Fibroblast of lung (primary cell): ENCODE measurements around the gene POLR2H. TPM values are rescaled to one million over a fixed set of nuclear protein-coding genes. Genes with fewer than 3 reads are reported as not detected.

Source experiments
- DNase-seq, 2 donors: peaks; one replicate each; pipeline versions ENCODE4 v3.0.0 to v3.0.0-alpha.2; 2010; ENCODE audit warnings: low read depth in 2 of 2
- H2AFZ ChIP-seq: 2 replicates; pipeline ENCODE4 v1.5.1; 2012; ENCODE audit warnings: low read length, control low read depth, inconsistent platforms
- H3K27ac ChIP-seq: 2 replicates; pipeline ENCODE4 v1.5.1; 2011; ENCODE audit warnings: low read length, control low read depth; ENCODE audit not compliant: insufficient read depth
- H3K27me3 ChIP-seq: 2 replicates; pipeline ENCODE4 v1.5.1; 2011; ENCODE audit warnings: mild to moderate bottlenecking, low read length; ENCODE audit not compliant: control insufficient read depth, insufficient read depth
- H3K36me3 ChIP-seq: 2 replicates; pipeline ENCODE4 v1.5.1; 2011; ENCODE audit warnings: low read length; ENCODE audit not compliant: control insufficient read depth, insufficient read depth
- H3K4me1 ChIP-seq: 2 replicates; pipeline ENCODE4 v1.5.1; 2011; ENCODE audit warnings: low read length; ENCODE audit not compliant: control insufficient read depth, insufficient read depth; ENCODE audit errors: extremely low read depth
- H3K4me2 ChIP-seq: 2 replicates; pipeline ENCODE4 v1.5.1; 2011; ENCODE audit warnings: low read length, control low read depth; ENCODE audit not compliant: insufficient read depth; ENCODE audit errors: extremely low read depth
- H3K4me3 ChIP-seq, 4 experiments: fragments of 200-600 bp in 1 of 4; sonication (generic) in 1 of 4; replicated peaks in 1 of 4; 2 replicates each; pipeline ENCODE4 v1.5.1; 2011 to 2016; ENCODE audit warnings: low read length in 4 of 4, low read depth in 3 of 4, mild to moderate bottlenecking in 3 of 4, control low read depth in 2 of 4, inconsistent platforms in 1 of 4, mixed read lengths in 1 of 4; ENCODE audit not compliant: insufficient read depth in 1 of 4; ENCODE audit errors: control extremely low read depth in 1 of 4
- H3K79me2 ChIP-seq: 2 replicates; pipeline ENCODE4 v1.5.1; 2012; ENCODE audit warnings: mild to moderate bottlenecking, low read length, inconsistent platforms; ENCODE audit not compliant: control insufficient read depth, insufficient read depth
- H3K9ac ChIP-seq: 2 replicates; pipeline ENCODE4 v1.5.1; 2011; ENCODE audit warnings: mild to moderate bottlenecking, low read length, control low read depth; ENCODE audit not compliant: insufficient read depth
- H3K9me3 ChIP-seq: 2 replicates; pipeline ENCODE4 v1.5.1; 2012; ENCODE audit warnings: low read depth, low read length; ENCODE audit not compliant: control insufficient read depth, insufficient read depth
- H4K20me1 ChIP-seq: 2 replicates; pipeline ENCODE4 v1.5.1; 2011; ENCODE audit warnings: low read length; ENCODE audit not compliant: control insufficient read depth, insufficient read depth; ENCODE audit errors: extremely low read depth
- EZH2 ChIP-seq: IDR thresholded peaks from 2 replicates; pipeline ENCODE4 v1.5.1; 2012; ENCODE audit warnings: low read length, control low read depth, mild to moderate bottlenecking; ENCODE audit errors: missing control alignments
- polyA plus RNA-seq, 2 donors: library from polyadenylated mRNA; depleted of rRNA in 1 of 2; stranded (reverse) in 1 of 2; unstranded in 1 of 2; fragments of >200 nt; gene quantifications; 2 replicates each; pipeline ENCODE4 v1.2.1, GENCODE V29; 2011 to 2012; ENCODE audit warnings: missing spikeins in 1 of 2
- total RNA-seq: library from RNA; depleted of rRNA; stranded (reverse); fragments of >200 nt; gene quantifications from 2 replicates; pipeline ENCODE4 v1.2.1, GENCODE V29; 2014
- TF ChIP-seq, protein P1 (sequence below), 2 donors: IDR thresholded peaks in 1 of 2; conservative IDR thresholded peaks in 1 of 2; 1 replicate in 1 of 2; 2 replicates in 1 of 2; pipeline ENCODE4 v1.5.1; 2011 to 2012; ENCODE audit warnings: low read length in 2 of 2, control low read depth in 1 of 2, inconsistent platforms in 1 of 2, low read depth in 1 of 2, mild to moderate bottlenecking in 1 of 2

Gene POLR2H
- total and polyA plus RNA-seq, 2 donors (not counting 1 experiment from before 2014, with no cell fraction given): 62.4 to 100 TPM

DNA sequence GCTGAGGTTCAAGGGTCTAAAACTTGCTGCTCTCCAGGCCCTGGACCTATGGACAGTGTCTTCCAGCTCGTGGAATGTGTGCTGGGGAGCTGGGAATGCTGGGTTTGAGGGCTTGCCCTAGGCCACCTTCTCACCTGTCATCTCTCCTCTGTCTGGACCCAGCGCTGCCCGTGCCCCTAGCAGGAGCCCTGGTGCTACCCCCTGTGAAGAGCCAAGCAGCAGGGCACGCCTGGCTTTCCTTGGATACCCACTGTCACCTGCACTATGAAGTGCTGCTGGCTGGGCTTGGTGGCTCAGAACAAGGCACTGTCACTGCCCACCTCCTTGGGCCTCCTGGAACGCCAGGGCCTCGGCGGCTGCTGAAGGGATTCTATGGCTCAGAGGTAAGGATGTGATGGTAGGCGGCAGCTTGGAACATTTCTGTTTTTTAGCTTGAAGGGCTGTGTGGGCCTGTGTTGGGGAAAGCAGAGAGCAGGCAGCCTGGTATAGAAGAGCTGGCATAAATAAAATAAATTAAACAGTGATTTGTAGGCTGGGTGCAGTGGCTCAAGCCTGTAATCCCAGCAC, 23.4 kb downstream of the POLR2H start:
- no peak for DNase-seq
- peaks cover 19% of the 10 kb centered on the region for H3K27me3 ChIP-seq
- no peaks in the 10 kb centered on the region for H3K79me2 ChIP-seq
- no peaks in the 10 kb centered on the region for H4K20me1 ChIP-seq
- no peak overlapping the region for H3K4me2 ChIP-seq
- no peak for TF ChIP-seq EZH2
- TF ChIP-seq, protein P1, sequence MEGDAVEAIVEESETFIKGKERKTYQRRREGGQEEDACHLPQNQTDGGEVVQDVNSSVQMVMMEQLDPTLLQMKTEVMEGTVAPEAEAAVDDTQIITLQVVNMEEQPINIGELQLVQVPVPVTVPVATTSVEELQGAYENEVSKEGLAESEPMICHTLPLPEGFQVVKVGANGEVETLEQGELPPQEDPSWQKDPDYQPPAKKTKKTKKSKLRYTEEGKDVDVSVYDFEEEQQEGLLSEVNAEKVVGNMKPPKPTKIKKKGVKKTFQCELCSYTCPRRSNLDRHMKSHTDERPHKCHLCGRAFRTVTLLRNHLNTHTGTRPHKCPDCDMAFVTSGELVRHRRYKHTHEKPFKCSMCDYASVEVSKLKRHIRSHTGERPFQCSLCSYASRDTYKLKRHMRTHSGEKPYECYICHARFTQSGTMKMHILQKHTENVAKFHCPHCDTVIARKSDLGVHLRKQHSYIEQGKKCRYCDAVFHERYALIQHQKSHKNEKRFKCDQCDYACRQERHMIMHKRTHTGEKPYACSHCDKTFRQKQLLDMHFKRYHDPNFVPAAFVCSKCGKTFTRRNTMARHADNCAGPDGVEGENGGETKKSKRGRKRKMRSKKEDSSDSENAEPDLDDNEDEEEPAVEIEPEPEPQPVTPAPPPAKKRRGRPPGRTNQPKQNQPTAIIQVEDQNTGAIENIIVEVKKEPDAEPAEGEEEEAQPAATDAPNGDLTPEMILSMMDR (conservative IDR thresholded peaks at IDR 0.05 in 1 of 2, IDR thresholded peaks at IDR 0.05 in 1 of 2; ENCODE audit: low read depth in 1 of 2, low read length in 2 of 2): no peak
- no peak overlapping the region for H3K4me3 ChIP-seq
- no peaks in the 10 kb centered on the region for H3K4me1 ChIP-seq
- H3K9me3 ChIP-seq: no peaks in the 10 kb centered on the region
- H3K27ac ChIP-seq: no peak overlapping the region
- H3K36me3 ChIP-seq: no peaks in the 10 kb centered on the region
- H3K9ac ChIP-seq: no peak overlapping the region
- H2AFZ ChIP-seq: no peak overlapping the region

DNA sequence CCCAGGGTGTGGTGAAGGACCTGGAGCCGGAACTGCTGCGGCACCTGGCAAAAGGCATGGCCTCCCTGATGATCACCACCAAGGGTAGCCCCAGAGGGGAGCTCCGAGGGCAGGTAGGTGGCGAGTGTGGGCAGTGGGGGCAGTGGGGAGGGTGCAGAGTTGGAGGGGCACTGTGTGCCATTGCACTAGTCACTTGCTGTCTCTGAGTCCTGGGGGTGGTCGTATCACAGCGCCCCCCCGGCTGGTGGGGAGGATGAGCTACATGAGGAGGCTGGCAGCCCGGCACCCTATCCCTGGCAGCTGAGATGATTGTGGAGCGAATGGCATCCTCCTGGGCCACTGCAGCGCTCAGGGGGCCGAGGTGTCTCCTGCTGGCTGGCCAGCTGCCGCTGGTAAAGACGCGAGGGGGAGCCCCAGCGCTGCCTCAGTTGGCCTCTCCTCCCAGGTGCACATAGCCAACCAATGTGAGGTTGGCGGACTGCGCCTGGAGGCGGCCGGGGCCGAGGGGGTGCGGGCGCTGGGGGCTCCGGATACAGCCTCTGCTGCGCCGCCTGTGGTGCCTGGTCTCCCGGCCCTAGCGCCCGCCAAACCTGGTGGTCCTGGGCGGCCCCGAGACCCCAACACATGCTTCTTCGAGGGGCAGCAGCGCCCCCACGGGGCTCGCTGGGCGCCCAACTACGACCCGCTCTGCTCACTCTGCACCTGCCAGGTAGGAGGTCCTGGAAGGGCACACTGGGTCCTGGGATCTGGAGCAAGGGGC, 24.7 kb downstream of the POLR2H start:
- H3K9me3 ChIP-seq: no peaks in the 10 kb centered on the region
- H3K9ac ChIP-seq: no peak overlapping the region
- no peak overlapping the region for H2AFZ ChIP-seq
- peaks cover 10% of the 10 kb centered on the region for H3K27me3 ChIP-seq
- H3K4me2 ChIP-seq: no peak overlapping the region
- DNase-seq: no peak
- TF ChIP-seq EZH2: no peak
- TF ChIP-seq, protein P1 (conservative IDR thresholded peaks at IDR 0.05 in 1 of 2, IDR thresholded peaks at IDR 0.05 in 1 of 2; ENCODE audit: low read depth in 1 of 2, low read length in 2 of 2): no peak
- no peak overlapping the region for H3K27ac ChIP-seq
- H3K79me2 ChIP-seq: no peaks in the 10 kb centered on the region
- H3K36me3 ChIP-seq: no peaks in the 10 kb centered on the region
- H4K20me1 ChIP-seq: no peaks in the 10 kb centered on the region
- H3K4me1 ChIP-seq: no peaks in the 10 kb centered on the region
- H3K4me3 ChIP-seq: no peak overlapping the region

DNA sequence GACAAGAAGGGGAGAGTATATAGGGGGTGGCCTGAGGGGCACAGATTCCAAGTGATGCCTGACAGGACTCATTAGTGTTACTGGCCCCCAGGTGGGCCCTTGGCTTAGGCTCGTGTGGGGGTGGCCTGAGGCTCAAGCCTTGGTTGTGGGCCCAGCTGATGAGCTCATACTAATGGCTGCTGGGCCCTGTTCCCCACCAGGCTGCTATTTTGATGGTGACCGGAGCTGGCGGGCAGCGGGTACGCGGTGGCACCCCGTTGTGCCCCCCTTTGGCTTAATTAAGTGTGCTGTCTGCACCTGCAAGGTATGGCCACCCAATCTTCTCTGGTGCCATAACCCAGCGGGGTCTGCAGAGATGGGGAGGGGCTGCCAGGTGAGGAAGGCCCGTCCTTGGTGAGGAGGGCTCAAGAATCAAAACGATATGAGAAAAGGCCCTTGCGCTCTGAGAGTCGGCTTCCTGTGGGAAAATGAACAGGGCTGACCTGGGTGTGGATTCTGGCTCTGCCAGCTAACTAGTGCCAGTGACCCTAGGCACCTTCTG, 25.7 kb downstream of the POLR2H start:
- no peak for TF ChIP-seq EZH2
- TF ChIP-seq, protein P1 (conservative IDR thresholded peaks at IDR 0.05 in 1 of 2, IDR thresholded peaks at IDR 0.05 in 1 of 2; ENCODE audit: low read depth in 1 of 2, low read length in 2 of 2): no peak
- Histone ChIP-seq H3K9ac (no peak overlapping the region), H4K20me1 (no peaks in the 10 kb centered on the region), H3K4me2 (no peak overlapping the region), H3K4me1 (no peaks in the 10 kb centered on the region), H3K4me3 (no peak overlapping the region), H3K9me3 (no peaks in the 10 kb centered on the region), H3K27ac (no peak overlapping the region), H3K79me2 (no peaks in the 10 kb centered on the region), H3K27me3 (peaks cover 2% of the 10 kb centered on the region), H2AFZ (no peak overlapping the region), H3K36me3 (no peaks in the 10 kb centered on the region)
- DNase-seq: no peak
